Nucleus accumbens (tissue), 56 donors: ENCODE data around the gene ALDH1A3.

Source experiments
- DNase-seq, 56 donors: peaks; one replicate each; lab custom pipeline; 2025; lab: John Stamatoyannopoulos, UW

The ALDH1A3 gene

DNA sequence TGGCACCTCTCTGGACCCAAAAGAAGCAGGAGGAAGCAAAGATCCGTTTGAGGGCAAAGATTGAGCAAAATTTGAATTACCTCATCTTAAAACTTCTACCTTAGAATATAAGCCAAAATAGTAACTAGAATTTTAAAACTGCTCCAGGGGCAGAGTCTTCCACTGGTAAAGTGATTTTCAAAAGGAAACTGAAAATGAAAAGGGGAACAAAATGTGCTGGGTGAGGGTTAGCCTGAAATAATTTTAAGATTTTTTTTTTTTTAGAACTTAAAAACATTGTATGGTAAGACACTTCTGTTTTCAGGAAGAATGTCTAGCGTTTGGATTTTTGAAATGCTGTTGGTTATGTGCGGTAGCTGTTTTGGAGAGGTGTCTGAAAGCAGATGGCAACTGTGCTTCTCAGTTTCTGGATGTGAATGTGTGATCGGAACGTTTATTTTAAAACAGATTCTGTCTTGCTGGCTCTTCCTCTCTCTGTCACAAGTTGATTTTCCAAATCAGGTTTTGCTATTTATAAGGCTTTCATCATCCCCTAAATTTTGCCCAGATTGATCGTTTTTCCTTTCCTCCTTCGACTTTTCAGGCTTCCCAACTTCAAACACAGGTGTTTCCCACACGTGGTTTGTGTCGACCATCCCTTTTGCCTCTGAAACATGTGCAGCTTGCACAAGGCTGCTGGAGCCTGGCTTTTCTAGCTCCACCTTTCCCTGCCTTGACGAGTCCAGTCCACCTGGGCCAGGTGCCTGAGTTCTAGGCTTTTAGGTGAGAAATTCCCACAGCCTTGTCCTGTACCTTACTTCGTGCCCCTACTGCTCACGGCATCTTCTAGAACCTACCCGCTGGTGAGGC, 42.8 kb downstream of the ALDH1A3 start:
- no peak for DNase-seq

DNA sequence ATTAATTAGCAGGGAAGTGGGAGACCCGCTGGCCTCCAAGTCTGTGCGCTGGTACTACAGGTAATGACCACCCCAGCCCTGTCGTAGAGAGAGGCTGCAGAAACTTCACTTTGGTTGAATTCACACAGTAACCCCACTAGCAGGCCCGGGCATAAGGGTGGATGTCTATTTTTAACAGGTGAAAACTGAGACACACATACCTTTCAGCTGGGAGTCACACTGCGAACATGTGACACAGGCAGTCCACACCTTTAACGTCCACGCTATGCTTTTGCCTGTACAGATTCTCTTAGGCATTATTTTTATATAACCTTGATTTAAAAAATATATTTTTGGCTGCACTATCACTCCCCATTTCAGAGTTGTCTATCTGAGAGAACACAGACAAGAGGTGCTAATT, 43.4 kb downstream of the ALDH1A3 start:
- no peak for DNase-seq

DNA sequence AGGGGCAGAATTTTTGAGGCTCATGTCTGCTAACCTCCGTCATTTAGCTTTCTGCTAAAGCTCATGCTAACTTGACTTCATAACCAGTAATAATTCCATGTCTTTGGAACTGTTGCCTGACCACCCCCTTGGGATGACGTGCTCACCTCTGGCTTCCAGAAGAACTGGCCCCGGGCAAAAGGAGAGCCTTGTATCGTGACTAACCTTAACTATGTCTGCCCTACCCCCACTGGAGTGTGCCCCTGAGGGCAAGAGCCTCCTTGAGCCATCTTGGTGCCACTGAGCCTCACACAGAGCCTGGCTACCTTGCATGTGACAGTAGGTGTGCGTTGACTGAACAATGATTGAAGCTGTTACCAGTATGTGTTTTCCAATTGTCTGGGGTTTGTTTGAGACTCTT, 44.3 kb downstream of the ALDH1A3 start:
- no peak for DNase-seq

DNA sequence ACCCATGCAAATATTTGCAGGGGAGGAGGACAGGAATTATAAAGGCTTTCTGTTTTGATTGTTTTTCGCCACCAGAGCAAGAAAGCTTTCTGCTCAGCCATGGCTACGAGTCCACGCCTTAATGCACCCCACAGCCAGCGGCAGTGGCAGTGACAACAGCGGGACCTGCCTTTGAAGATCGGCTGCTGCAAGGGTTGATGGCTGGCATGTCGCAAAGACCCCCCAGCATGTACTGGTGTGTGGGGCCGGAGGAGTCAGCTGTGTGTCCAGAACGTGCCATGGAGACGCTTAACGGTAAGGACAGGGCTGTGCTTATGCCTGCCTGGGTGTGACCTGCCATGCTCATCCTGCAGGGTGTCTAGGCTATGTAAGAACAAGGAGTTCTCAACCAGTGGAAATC, 44.8 kb downstream of the ALDH1A3 start:
- no peak for DNase-seq

DNA sequence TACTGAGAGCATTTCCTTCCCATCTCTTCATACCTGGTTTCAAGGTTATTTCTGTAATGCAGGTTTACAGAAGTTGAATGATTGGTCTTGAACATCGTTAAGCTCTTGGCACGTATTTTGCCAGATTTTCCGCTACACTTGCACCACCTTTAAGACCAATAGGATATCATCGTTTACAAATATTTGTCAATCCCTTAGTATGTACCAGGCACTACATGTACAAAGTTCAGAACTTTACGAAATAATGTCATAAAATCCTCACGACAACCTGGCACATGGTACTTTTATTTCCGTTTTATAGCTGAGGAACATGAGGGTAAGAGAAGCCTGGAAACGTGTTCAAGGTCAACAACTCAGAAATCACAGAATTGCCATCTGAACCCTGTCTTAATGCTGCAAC, 45.8 kb downstream of the ALDH1A3 start:
- no peak for DNase-seq

DNA sequence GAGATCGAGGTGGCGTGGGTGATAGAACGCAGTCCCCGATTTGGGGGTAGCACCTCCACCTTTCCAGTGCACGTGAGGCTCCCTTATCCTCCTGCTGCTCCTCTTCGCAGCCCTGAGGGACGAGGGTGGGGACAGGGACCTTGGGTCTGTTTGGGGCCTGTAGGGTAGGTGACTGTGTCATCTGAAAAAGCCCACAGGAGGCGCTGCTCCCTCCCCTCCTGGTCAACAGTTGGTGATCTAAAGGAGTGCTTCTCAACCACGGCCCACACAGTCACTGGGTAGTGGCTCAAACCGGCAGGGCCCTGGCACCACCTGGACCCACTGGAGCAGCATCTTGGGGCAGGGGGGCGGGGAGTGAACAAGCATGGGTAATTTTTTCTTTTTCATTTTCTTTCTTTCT, 46.6 kb downstream of the ALDH1A3 start:
- no peak for DNase-seq

DNA sequence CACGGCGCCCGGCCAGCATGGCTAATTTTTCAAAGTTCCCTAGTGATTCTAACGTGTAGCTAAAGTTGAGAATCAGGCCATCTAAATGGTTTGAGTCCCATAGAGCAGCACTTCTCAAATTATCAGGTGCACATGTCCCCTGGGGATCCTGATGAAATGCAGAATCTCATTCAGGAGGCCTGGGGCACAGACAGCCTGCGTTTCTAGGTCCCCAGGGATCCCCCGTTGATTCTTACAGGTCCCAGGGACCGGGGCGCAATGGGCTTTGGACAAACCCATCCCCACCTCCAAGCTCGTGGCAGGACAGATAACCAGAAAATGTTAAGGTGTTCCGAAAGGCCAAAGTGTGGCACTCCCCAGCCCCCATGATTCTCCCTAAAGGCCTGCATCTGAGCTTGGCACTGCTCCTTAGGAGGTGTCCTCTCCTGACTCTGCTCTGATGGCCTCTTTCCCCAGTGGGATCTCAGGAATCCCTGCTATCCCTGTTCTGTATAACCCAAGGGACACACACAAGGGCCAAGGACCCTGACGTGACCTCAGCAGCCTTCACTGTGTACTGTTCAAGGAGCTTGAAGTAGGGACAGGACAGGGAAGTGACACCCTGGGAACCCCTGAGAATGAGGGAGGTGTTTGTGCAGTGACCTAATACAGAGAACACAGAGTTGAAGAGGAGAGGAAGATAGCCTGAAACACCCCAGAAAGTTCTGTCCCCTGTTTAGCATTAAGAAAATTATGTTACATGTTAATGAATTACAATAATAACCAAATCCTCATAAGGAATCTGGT, 47.5 kb downstream of the ALDH1A3 start:
- DNase-seq = no peak

DNA sequence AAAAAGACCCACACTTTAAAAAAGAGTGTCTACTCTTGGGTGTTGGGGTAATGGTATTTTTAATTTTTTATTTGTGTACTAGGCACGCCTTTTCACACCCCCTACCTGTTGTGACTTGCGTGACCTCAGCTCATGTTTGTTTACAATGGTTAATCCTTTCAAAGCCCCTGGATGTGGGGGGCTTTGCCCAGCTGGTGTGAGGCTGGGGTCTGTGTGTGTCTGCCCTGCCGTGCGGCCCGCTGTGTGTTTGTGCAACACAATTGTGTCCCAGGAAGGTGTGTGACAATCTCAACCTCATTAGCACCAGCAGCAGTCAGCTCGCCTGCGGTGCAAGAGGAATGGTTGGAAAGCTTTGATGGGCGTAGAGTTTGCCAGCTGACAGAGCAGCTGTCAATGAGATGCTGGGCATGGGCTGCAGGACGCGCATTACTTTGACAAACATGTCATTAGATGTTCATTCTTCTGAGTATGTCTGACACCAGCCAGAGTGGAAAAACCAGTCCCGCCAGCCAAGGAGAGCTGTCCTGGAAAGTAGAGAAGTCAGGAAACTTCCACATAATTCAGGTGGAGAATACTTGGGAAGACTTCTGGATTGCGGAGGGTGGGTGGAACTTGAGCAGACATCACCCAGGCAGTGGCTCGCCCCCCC, 49.1 kb downstream of the ALDH1A3 start:
- DNase-seq = no peak

DNA sequence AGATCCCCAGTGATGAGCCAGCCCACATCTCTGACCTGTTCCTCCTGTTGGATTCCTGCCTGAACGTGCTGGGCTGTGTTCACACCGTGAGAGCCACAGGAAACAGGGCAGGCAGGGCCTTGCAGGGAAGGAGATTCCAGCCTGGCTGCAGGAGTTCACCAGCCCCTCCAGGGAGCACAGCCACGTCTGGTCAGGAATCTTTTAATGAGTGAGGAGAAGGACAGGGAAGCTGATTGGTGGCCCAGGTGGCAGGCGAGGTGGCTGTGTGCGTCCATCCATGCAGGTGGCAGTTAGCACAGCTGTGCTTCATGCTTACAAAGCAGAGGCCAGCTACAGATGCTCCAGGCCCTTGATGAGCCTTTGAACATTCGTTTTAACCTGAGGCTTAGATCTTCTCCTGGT, 50.0 kb downstream of the ALDH1A3 start:
- no peak for DNase-seq

DNA sequence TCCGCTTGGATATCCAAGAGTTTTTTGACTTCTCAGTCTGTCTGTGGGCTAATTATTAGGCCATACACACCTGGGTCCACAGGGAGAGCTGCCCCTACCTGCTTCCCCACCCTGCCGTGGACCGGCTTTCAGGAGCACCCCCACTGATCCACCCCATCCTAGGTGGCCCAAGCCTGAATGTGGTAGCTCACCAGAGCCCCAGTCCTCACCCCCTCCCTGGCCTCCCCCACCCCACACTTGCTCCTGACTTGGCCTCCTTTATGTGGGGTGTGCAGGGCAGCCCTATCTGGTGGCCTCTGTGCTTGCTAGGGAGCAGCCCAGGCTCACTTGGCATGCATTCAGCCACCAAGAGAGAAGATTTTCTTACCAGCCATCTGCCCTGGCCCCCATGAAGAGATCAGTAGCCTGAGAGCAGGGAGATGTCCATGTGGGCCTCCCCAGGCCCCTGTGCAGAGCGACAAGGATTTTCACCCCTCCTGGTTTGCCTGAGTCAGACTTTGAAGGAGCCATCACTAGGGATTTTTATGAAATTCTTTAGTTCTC, 50.7 kb downstream of the ALDH1A3 start:
- no peak for DNase-seq

DNA sequence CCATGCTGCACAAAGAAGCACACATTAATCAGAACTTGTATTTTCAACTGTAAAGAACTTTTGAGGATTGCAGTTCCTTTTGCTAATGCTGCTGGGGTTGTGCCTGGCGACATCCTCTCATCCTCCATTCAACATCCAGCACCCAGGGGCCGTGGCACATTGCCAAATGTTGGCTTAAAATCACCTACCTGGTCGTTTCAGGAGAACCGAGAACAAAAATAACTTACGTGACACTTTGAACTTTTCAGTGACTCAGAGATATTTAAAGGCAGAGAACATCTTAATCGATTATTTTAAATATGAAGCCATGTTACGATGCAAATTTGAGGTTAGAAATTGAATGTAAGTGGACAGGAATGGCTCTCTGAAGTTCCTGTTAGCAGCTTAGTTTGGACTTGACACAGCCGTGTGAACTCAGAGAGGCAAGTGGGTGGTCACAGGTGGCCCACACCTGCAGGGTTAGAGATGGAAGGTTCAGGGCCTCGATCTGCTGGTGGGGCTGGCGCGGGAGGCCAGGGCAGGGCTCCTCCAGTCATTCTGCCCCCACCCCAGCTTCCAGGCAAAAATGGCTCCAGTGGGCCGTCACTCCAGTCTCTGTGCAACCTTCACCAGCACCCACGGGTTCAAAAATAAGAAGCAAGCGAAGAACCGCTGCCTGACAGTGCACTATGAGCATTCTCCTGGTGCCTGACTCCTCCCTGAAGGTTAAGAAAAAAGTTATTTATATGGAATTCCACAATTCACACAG, 51.7 kb downstream of the ALDH1A3 start:
- DNase-seq = no peak

DNA sequence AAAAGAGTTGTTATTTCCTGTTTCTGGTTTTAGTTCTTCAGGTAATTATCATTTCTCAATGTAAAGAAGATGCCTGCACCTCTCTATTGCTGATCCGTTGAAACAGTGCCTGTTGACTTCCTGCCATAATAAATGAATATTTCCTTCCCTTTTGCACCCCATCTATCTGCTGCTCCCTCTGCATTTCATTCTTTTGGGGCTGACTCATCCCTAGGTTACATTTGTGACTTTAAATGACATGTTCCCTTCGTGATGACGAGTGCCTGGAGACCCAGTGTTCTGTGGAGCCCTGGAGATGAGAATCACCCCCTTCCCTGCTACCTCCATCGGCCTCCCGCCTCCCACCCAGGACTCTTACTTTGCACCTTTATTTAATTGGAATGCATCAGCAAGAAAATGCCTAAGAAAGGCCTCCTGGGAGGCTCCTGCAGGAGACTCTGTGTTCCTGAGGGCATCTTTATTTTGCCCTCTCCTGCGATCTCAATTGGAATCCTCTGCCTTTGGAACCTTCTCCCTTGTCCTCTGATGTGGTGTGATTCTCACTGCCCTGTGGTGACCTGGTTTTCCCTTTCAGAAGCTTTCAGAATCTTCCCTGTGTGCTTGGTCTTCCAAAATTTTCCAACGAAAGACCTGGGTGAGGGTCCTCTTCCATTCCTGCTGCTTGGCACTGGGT, 53.2 kb downstream of the ALDH1A3 start:
- DNase-seq = no peak

DNA sequence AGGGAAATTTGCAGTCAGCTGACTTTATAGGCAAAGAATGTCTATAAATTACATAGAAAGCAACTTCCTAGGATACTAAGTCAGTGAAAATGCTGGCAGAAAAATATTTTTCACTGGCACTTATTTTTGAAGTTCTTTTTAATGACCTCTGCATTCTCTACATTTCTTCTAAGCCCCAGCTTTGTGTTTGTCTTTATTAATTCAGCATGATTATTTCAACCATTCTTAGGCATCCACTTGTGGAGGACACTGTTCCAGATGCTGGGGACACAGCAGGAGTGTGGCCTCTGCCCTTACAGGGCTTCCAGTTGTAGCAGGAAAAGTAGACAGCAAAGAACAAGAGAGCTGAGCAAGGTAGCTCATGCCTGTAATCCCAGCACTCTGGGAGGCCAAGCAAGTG, 54.5 kb downstream of the ALDH1A3 start:
- no peak for DNase-seq

DNA sequence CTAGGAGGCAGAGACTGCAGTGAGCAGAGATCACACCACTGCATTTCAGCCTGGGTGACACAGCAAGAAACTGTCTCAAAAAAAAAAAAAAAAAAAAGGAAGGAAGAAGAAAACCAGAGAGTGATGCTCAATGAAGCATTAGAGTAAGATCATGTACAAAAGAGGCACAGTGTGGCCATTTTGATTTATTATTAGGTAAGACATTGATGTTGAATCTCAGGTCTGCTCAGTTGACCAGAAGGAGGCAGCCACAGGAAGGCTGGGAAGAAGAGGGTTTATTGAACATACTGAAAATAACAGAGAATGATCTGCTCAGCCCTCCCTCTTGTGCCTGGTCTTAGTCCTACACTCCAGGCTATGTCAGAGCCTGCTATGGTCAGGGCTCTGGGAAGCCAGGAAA, 55.1 kb downstream of the ALDH1A3 start:
- no peak for DNase-seq

DNA sequence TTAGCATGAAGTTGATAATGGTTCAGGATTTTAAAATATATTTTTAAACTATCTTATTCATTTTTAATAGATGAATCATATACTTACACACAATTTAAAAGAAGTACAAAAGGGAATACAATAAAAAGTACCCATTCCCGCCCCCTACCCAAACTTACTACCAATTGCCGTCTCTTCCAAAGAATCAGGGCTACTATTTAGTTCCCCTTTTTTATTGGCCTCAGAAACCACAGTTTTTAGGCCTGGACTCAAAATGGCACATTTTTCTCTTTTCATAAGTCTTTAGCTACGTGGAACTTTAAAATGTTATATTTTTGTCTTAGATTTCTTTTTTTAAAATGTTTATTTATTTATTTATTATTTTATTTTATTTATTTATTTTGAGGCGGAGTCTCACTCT, 57.5 kb downstream of the ALDH1A3 start:
- no peak for DNase-seq

DNA sequence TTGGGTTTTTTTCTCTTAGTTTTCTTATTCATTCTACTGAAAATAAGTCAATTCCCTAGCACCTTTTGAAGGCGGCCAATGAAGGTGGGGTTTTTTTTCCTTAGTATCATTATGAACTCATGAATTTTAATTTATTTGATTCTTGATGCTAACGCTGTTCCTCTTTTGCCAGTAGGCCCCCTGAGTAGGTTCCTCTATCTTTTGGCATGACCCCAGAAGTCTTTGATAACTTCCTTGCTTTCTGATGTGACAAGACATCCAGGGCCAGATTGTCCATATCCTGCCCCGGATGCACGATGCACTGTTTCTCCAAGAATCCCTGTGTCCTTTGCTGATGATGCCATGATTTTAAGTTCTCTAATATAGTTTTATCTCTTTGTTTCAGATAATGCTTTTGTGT, 60.2 kb downstream of the ALDH1A3 start:
- no peak for DNase-seq

DNA sequence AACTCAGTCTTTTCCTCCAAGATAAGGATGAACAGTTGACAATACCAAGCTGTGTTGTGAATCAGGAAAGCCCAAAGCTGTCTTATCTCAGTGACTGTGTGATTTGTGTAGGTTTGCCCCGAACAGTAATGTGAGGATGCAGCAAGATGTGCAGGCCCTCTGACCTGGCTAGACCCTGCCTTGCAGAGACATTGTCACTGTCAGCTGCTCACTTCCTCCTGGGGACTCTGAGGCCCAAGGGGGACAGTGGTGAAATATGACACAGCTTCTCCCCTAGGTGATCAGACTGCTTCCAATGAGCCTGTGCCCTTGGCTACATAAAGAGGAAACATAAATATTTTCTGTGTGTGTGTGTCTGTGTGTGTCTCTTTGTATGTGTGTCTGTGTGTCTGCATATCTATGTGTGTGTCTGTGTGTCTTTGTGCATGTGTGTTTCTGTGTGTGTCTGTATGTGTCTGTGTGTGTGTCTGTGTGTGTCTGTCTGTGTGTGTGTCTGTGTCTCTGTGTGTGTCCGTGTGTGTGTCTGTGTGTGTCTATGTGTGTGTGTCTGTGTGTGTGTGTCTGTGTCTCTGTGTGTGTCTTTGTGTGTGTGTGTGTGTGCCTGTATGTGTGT, 61.2 kb downstream of the ALDH1A3 start:
- DNase-seq = no peak

DNA sequence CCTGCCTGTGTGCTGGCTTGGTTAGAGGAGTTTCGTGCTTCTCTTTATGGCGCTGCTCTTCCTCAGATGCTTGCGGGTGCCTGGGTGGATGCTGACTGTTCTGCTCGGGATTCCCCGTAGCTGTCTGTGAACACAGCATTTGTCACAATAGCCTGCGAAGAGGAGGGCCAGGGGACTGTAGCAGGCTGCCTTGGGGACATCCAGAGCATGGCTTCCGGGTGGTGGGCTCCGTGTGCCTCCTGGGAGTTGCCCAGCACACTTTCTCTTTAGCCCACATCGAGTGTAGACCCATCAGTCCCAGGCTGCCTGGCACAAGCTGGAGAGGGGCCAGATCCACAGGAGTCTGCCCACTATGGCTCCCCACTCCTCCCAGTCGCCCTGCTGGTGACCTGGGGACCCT, 61.9 kb downstream of the ALDH1A3 start:
- DNase-seq = no peak

DNA sequence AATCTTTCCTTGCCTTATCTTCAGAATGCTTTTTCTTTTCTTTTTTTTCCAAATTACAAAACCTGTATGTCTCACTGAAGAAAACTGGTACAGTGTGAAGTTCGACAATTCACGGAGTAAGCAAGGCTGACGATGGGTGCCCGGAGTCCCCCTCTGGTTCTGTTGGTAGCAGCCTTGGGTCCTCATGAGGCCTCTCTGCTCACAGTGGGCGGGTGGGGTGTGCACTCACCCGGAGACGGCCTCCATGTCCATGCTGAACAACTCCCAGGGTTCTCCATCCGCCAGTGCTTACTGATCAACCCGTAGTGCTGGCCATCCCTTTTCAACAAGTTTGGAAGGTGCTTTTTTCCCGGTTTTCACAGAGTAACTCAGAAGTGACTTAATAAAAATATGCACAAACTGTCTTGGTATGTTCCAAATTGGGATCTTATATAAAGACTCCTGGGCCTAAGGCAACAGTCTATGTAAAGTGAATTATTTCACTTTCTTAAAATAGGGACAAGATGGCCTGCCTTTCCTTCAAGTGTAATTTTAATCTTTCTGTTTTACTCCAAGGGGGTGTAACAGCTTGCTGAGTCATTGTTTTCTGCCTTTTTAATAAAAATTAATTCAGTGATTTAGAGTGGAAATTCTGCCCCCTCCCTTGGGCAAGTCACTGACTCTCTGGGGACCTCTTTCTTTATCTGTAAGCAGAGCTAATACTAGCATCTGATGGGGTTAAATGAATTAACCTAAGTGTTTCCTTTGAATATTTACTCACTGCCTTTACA, 63.2 kb downstream of the ALDH1A3 start:
- DNase-seq = no peak
